Suprapubic skin (tissue), 3 donors: ENCODE results near the gene PIPOX.

ENCODE experiments used
- CTCF ChIP-seq, 2 donors: fragments of 200-600 bp in 1 of 2; fragments of 450-650 bp in 1 of 2; sonication (generic) in 1 of 2; IDR thresholded peaks; one replicate each; pipeline ENCODE4 v1.5.1; 2016 to 2019; ENCODE audit warnings: antibody characterized with exemption in 2 of 2, mild to moderate bottlenecking in 1 of 2, moderate library complexity in 1 of 2
- EP300 ChIP-seq: sonication (generic); formaldehyde crosslinking; IDR thresholded peaks from one replicate; pipeline ENCODE4 v1.6.1; 2017; ENCODE audit warnings: antibody characterized with exemption

- no peak for TF ChIP-seq EP300
- TF ChIP-seq CTCF (IDR thresholded peaks at IDR 0.05) = no peak
These were observed 50.3 kb downstream of the PIPOX start for GRCh38 chr17:29093090-29093871.
